ENCODE results near the gene STING1. TPM values are rescaled to one million over a fixed set of nuclear protein-coding genes. Genes with fewer than 3 reads are reported as not detected.

Gene STING1
- total RNA-seq, 1 experiment from 2014 or later = 33.1 TPM

GRCh38 chr5:139501381-139501780 is 18.8 kb upstream of the STING1 start:
- Mint-ChIP-seq H3K27me3 (ENCODE audit: insufficient read depth, unreplicated experiment) (no peaks in the 10 kb centered on the region), H3K27ac (ENCODE audit: low read depth, unreplicated experiment) (no peak overlapping the region), H3K4me3 (ENCODE audit: unreplicated experiment) (no peak overlapping the region), H3K36me3 (ENCODE audit: insufficient read depth, unreplicated experiment) (no peaks in the 10 kb centered on the region), H3K4me1 (ENCODE audit: insufficient read depth, unreplicated experiment) (no peaks in the 10 kb centered on the region), H3K9me3 (ENCODE audit: unreplicated experiment) (no peaks in the 10 kb centered on the region)
- intact Hi-C loops (cut with micrococcal nuclease) = no loop called here
- POLR2A ChIA-PET = interaction anchor here (0.6 kb wide), 1 partner anchor 293 kb away, joined by 3 read pairs; no protein-coding TSS in a partner anchor
- DNase-seq (ENCODE audit: unreplicated experiment) = no peak
- CTCF ChIA-PET = interaction anchor here (0.8 to 5.4 kb wide), 5 partner anchors 10 to 1534 kb away, joined by 4 to 33 read pairs (median 7); no protein-coding TSS in a partner anchor
- no TSS peak for BruUV-seq (replicated peaks)
- no peak for TF ChIP-seq CTCF (IDR thresholded peaks at IDR 0.05; ENCODE audit: unreplicated experiment)

DNA sequence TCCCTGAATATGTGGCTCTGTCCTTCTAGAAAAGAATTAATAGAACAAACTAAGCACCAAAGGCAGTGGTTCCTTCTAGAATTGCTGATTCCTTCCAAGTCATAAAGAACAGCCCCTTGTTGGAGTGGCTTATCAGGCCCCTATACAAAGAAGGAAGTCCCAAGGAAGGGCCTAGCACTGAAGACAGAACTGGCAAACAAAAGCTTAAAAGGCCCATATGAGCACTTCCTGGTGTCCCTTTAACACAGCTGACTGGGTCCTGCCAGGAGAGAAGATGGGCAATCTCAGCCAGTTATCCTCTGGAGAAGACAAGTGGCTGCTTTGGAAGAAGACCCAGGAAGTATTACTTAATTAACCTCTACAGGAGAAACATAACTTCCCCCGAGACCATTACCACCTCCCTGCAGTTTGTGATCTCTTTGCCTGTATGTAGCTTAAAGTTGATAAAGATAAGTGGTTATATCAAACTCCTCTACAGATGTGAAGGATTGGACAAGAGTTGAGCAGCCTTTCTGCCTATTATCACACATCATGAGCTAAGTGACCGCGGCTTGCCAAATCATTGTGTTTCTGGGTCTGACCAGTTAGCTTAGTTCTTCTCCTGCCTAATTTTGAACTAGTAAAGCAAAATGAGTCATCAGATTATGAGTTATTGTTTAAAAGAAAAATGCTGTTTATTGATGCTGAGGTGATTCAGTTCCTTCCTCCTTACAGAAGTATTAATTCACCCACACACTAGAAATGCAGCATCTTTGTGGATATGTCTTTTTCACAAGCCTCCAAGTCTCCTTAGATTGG is 13.3 kb upstream of the STING1 start:
- intact Hi-C loops (cut with micrococcal nuclease) = no loop called here
- H3K4me3 Mint-ChIP-seq (ENCODE audit: unreplicated experiment) = no peak overlapping the region
- no peaks in the 10 kb centered on the region for H3K36me3 Mint-ChIP-seq (ENCODE audit: insufficient read depth, unreplicated experiment)
- peaks cover 9% of the 10 kb centered on the region for H3K4me1 Mint-ChIP-seq (ENCODE audit: insufficient read depth, unreplicated experiment)
- no peaks in the 10 kb centered on the region for H3K9me3 Mint-ChIP-seq (ENCODE audit: unreplicated experiment)
- no peak overlapping the region for H3K27ac Mint-ChIP-seq (ENCODE audit: low read depth, unreplicated experiment)
- CTCF ChIA-PET = interaction anchor here (0.7 to 4.9 kb wide), 3 partner anchors 13 to 74 kb away, joined by 4 to 28 read pairs (median 6); partner anchors contain the start of gene STING1
- no peaks in the 10 kb centered on the region for H3K27me3 Mint-ChIP-seq (ENCODE audit: insufficient read depth, unreplicated experiment)
- peak; percentile 83 for DNase-seq (ENCODE audit: unreplicated experiment)
- no peak for TF ChIP-seq CTCF (IDR thresholded peaks at IDR 0.05; ENCODE audit: unreplicated experiment)
- no TSS peak for BruUV-seq (replicated peaks)
- POLR2A ChIA-PET = interaction anchor here (0.6 to 0.9 kb wide), 2 partner anchors 13 to 155 kb away, joined by 3 read pairs; partner anchors contain the start of gene STING1

GRCh38 chr5:139494832-139495231 is 12.3 kb upstream of the STING1 start:
- ChIA-PET POLR2A (interaction anchor here (0.6 to 1.6 kb wide), 2 partner anchors 12 to 154 kb away, joined by 3 to 11 read pairs; partner anchors contain the start of gene STING1), CTCF (interaction anchor here (0.6 to 4.9 kb wide), 4 partner anchors 15 to 73 kb away, joined by 3 to 28 read pairs (median 4); no protein-coding TSS in a partner anchor)
- no TSS peak for BruUV-seq (replicated peaks)
- intact Hi-C loops (cut with micrococcal nuclease) = no loop called here
- Mint-ChIP-seq H3K36me3 (ENCODE audit: insufficient read depth, unreplicated experiment) (no peaks in the 10 kb centered on the region), H3K4me3 (ENCODE audit: unreplicated experiment) (no peak overlapping the region), H3K9me3 (ENCODE audit: unreplicated experiment) (no peaks in the 10 kb centered on the region), H3K27ac (ENCODE audit: low read depth, unreplicated experiment) (no peak overlapping the region), H3K4me1 (ENCODE audit: insufficient read depth, unreplicated experiment) (peaks cover 9% of the 10 kb centered on the region), H3K27me3 (ENCODE audit: insufficient read depth, unreplicated experiment) (no peaks in the 10 kb centered on the region)
- no peak for TF ChIP-seq CTCF (IDR thresholded peaks at IDR 0.05; ENCODE audit: unreplicated experiment)
- DNase-seq (ENCODE audit: unreplicated experiment) = no peak

DNA sequence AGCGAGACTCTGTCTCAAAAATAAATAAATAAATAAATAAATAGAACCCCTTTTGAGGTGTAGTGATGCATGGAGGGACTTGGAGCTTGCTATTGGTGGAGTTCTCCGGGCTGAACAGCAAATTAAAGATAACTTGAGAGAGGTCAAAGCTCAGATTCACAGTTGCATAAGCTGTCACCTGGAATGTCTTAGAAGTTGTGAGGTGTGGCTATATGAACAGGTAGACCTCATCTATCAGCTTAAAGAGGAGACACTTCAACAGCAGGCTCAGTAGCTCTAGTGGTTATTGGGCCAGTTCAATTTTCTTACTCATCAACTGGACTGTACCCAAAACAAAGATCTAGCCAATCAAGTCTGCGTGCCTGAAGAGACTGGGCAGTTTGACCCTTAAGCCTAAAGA is 11.7 kb upstream of the STING1 start:
- Mint-ChIP-seq H3K27me3 (ENCODE audit: insufficient read depth, unreplicated experiment) (no peaks in the 10 kb centered on the region), H3K36me3 (ENCODE audit: insufficient read depth, unreplicated experiment) (no peaks in the 10 kb centered on the region), H3K9me3 (ENCODE audit: unreplicated experiment) (no peaks in the 10 kb centered on the region), H3K27ac (ENCODE audit: low read depth, unreplicated experiment) (no peak overlapping the region), H3K4me1 (ENCODE audit: insufficient read depth, unreplicated experiment) (peaks cover 9% of the 10 kb centered on the region), H3K4me3 (ENCODE audit: unreplicated experiment) (no peak overlapping the region)
- CTCF ChIA-PET = interaction anchor here (0.6 to 4.9 kb wide), 5 partner anchors 14 to 72 kb away, joined by 3 to 28 read pairs (median 3); no protein-coding TSS in a partner anchor
- intact Hi-C loops (cut with micrococcal nuclease) = no loop called here
- no peak for TF ChIP-seq CTCF (IDR thresholded peaks at IDR 0.05; ENCODE audit: unreplicated experiment)
- POLR2A ChIA-PET = interaction anchor here (1.6 kb wide), 1 partner anchor 12 kb away, joined by 11 read pairs; the partner anchor contains the start of gene STING1
- no TSS peak for BruUV-seq (replicated peaks)
- DNase-seq (ENCODE audit: unreplicated experiment) = no peak
